Measurements from ENCODE around the gene RBM34.

- no peak for TF ChIP-seq CTCF (IDR thresholded peaks at IDR 0.05)
- TF ChIP-seq POLR2A (IDR thresholded peaks at IDR 0.05): no peak
These were observed 30.2 kb downstream of the RBM34 start for GRCh38 chr1:235130766-235131270.

All from right lobe of liver (tissue), 4 donors.